Ovary (tissue), 3 donors: ENCODE data around the gene KCNG2.

Experiments
- EP300 ChIP-seq: sonication (generic); formaldehyde crosslinking; IDR thresholded peaks from one replicate; pipeline ENCODE4 v1.6.1; 2017; ENCODE audit warnings: antibody characterized with exemption
- TF ChIP-seq, protein P1 (sequence below), 3 donors: fragments of 450-650 bp in 2 of 3; fragments of 200-600 bp in 1 of 3; IDR thresholded peaks; one replicate each; pipeline versions ENCODE4 v1.5.1 to v1.8.0; 2016 to 2022; ENCODE audit warnings: antibody characterized with exemption in 3 of 3, mild to moderate bottlenecking in 1 of 3
- donor health status: DM: no; HTN: no; CAD: no.

DNA sequence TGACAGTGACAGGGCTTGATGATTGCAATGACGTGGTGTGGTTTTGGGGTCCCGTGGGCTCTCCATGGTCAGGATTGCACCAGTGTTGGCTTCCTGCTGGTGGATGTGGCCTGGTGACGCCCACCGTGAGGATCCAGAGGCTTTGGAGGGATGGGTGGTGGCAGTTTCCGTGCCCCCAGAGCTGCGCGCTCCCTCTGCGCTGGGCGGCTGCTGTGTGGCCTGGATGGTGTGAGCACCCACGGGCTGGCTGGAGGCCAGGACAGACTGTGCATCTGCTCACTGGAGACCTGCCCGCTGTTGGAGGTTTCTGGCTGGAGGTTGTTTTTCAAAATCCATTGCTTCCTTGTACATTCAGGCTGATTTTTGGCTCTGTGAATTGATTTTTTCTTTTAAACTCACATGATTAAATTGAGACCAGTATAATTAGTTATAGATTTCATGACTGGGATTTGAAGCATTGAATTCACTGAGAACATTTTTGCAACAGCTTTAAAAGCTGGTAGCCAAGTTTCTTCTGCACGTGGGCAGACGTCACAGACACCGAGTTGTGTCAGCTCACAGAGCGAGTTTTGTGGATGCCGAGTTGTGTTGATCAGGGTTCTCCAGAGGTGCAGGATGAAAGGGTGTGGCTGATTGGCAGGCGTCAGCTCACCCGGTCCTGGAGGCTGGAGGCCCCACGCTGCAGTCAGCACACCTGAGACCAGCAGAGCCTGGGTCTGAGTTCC, 72.7 kb downstream of the KCNG2 start:
- TF ChIP-seq, protein P1, sequence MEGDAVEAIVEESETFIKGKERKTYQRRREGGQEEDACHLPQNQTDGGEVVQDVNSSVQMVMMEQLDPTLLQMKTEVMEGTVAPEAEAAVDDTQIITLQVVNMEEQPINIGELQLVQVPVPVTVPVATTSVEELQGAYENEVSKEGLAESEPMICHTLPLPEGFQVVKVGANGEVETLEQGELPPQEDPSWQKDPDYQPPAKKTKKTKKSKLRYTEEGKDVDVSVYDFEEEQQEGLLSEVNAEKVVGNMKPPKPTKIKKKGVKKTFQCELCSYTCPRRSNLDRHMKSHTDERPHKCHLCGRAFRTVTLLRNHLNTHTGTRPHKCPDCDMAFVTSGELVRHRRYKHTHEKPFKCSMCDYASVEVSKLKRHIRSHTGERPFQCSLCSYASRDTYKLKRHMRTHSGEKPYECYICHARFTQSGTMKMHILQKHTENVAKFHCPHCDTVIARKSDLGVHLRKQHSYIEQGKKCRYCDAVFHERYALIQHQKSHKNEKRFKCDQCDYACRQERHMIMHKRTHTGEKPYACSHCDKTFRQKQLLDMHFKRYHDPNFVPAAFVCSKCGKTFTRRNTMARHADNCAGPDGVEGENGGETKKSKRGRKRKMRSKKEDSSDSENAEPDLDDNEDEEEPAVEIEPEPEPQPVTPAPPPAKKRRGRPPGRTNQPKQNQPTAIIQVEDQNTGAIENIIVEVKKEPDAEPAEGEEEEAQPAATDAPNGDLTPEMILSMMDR (IDR thresholded peaks at IDR 0.05), result no peak
- no peak for TF ChIP-seq EP300
